Measurements from ENCODE around the gene SLC13A4. TPM values are rescaled to one million over a fixed set of nuclear protein-coding genes. Genes with fewer than 3 reads are reported as not detected.

Gene SLC13A4
- total and polyA plus RNA-seq, 4 donors = 0.01 to 0.17 (median 0.10) TPM

GRCh38 chr7:135644729-135645128 lies 83.3 kb downstream of the SLC13A4 start:
- Histone ChIP-seq H3K9ac (ENCODE audit: low read depth in 1 of 2, low read length in 2 of 2) (no peak overlapping the region), H3K27ac (ENCODE audit: low read depth in 1 of 2, low read length in 2 of 2) (no peak overlapping the region), H3K36me3 (ENCODE audit: control insufficient read depth in 4 of 4, insufficient read depth in 3 of 4, low read depth in 1 of 4, low read length in 3 of 4) (peaks cover 6 to 13% (median 10%) of the 10 kb centered on the region in 4 donors), H3K4me1 (ENCODE audit: control insufficient read depth in 4 of 4, insufficient read depth in 4 of 4, low read length in 3 of 4) (peaks cover 0 to 6% (median 0%) of the 10 kb centered on the region in 4 donors), H3K9me3 (ENCODE audit: control insufficient read depth in 4 of 4, low read length in 3 of 4) (no peaks in the 10 kb centered on the region), H3K27me3 (ENCODE audit: control insufficient read depth in 4 of 4, insufficient read depth in 4 of 4, low read length in 3 of 4) (no peaks in the 10 kb centered on the region), H3K4me3 (ENCODE audit: low read depth in 1 of 3, low read length in 3 of 3) (no peak overlapping the region)
- TF ChIP-seq CTCF (IDR thresholded peaks at IDR 0.05; ENCODE audit: low read depth, low read length, missing input control) (no peak), RXRA (IDR thresholded peaks at IDR 0.05) (no peak), JUND (IDR thresholded peaks at IDR 0.05) (no peak), ZBTB33 (IDR thresholded peaks at IDR 0.05) (no peak), GABPA (IDR thresholded peaks at IDR 0.05 in 1 of 2, conservative IDR thresholded peaks at IDR 0.05 in 1 of 2) (no peak), HNF4A (conservative IDR thresholded peaks at IDR 0.05) (no peak), TAF1 (conservative IDR thresholded peaks at IDR 0.05) (no peak), FOXA2 (IDR thresholded peaks at IDR 0.05) (no peak), RAD21 (IDR thresholded peaks at IDR 0.05) (no peak), YY1 (IDR thresholded peaks at IDR 0.05) (no peak), MAX (IDR thresholded peaks at IDR 0.05) (no peak), REST (IDR thresholded peaks at IDR 0.05) (no peak), FOXA1 (IDR thresholded peaks at IDR 0.05) (no peak), NR2F2 (IDR thresholded peaks at IDR 0.05) (no peak), SP1 (IDR thresholded peaks at IDR 0.05) (no peak), EGR1 (IDR thresholded peaks at IDR 0.05; ENCODE audit: low read depth in 2 of 2) (no peak), HNF4G (IDR thresholded peaks at IDR 0.05) (no peak), ATF3 (IDR thresholded peaks at IDR 0.05) (no peak)
- DNase-seq (ENCODE audit: low spot score) = no peak
- 81% methylated on average over 3 of the region's 3 CpGs for whole genome bisulfite sequencing

Measured in liver (tissue), 9 donors.